GM12891 (cell line): Measurements from ENCODE around the gene TEX55.
"Not testable (repeated sequence)": the region's sequence is repeated elsewhere in the genome, so short reads cannot be mapped to it uniquely, and the experiment has no call there.

Experiments
- DNase-seq: peaks from one replicate; pipeline ENCODE4 v3.0.0; 2011; ENCODE audit warnings: low spot score; ENCODE audit not compliant: insufficient read length
- FAIRE-seq: peaks from 2 replicates; lab custom pipeline; 2011; peaks lifted over from hg19 to GRCh38; lab: Jason Lieb, UNC
- PAX5 ChIP-seq: IDR thresholded peaks from 2 replicates; pipeline ENCODE4 v1.6.1; 2011; ENCODE audit warnings: low read length, moderate library complexity, mild to moderate bottlenecking; ENCODE audit not compliant: insufficient read depth, severe bottlenecking
- POLR2A ChIP-seq: IDR thresholded peaks from 2 replicates; pipeline ENCODE4 v1.6.1; 2011; ENCODE audit warnings: low read depth, low read length, control low read depth
- POLR2AphosphoS5 ChIP-seq: IDR thresholded peaks from 2 replicates; pipeline ENCODE4 v1.6.1; 2011; ENCODE audit warnings: low read depth, low read length, control low read depth
- POU2F2 ChIP-seq: IDR thresholded peaks from 2 replicates; pipeline ENCODE4 v1.6.1; 2011; ENCODE audit warnings: low read depth, mild to moderate bottlenecking, control low read depth, low read length, moderate library complexity
- SPI1 ChIP-seq: IDR thresholded peaks from 2 replicates; pipeline ENCODE4 v1.6.1; 2011; ENCODE audit warnings: low read depth, low read length, control low read depth
- TAF1 ChIP-seq: IDR thresholded peaks from 2 replicates; pipeline ENCODE4 v1.6.1; 2011; ENCODE audit warnings: low read depth, low read length, control low read depth

Gene TEX55

GRCh38 chr3:119161240-119161639 lies 15.3 kb downstream of the TEX55 start:
- FAIRE-seq (no peak), DNase-seq (no peak)
- TF ChIP-seq POU2F2, result no peak
- no peak for TF ChIP-seq SPI1
- TF ChIP-seq TAF1, result no peak
- no peak for TF ChIP-seq POLR2AphosphoS5
- no peak for TF ChIP-seq POLR2A
- no peak for TF ChIP-seq PAX5

GRCh38 chr3:119164745-119165144 lies 18.8 kb downstream of the TEX55 start:
- not testable (repeated sequence) for DNase-seq

GRCh38 chr3:119170821-119171220 lies 24.9 kb downstream of the TEX55 start:
- no peak for FAIRE-seq
- DNase-seq, result no peak

More at GRCh38 chr3:119164745-119165144, 18.8 kb downstream of the TEX55 start:
- FAIRE-seq, result not testable (repeated sequence)

GRCh38 chr3:119173325-119173724 lies 27.4 kb downstream of the TEX55 start, which contains the start of gene UPK1B:
TSS of gene UPK1B (plus strand) at chr3:119173598. CDS start at chr3:119186742, 13,144 bp downstream.
- no peak for TF ChIP-seq POLR2AphosphoS5
- TF ChIP-seq POU2F2, result no peak
- no peak for DNase-seq
- no peak for FAIRE-seq

More at GRCh38 chr3:119170821-119171220, 24.9 kb downstream of the TEX55 start:
- TF ChIP-seq PAX5, result no peak
- no peak for TF ChIP-seq POU2F2
- TF ChIP-seq POLR2AphosphoS5, result no peak
- TF ChIP-seq TAF1, result no peak
- TF ChIP-seq SPI1, result no peak
- no peak for TF ChIP-seq POLR2A

GRCh38 chr3:119175872-119176756 lies 30.1 kb downstream of the TEX55 start:
- DNase-seq, result no peak
- no peak for TF ChIP-seq TAF1
- TF ChIP-seq POLR2AphosphoS5, result no peak
- TF ChIP-seq POLR2A, result no peak
- TF ChIP-seq SPI1, result no peak
- TF ChIP-seq POU2F2, result no peak
- TF ChIP-seq PAX5, result no peak

GRCh38 chr3:119176778-119177177 lies 30.8 kb downstream of the TEX55 start:
- FAIRE-seq, result no peak
- DNase-seq, result no peak
- TF ChIP-seq POLR2A, result no peak

More at GRCh38 chr3:119175872-119176756, 30.1 kb downstream of the TEX55 start:
- no peak for FAIRE-seq

GRCh38 chr3:119177321-119177720 lies 31.4 kb downstream of the TEX55 start:
- DNase-seq (no peak), FAIRE-seq (no peak)
- TF ChIP-seq PAX5 (no peak), SPI1 (no peak), POLR2AphosphoS5 (no peak)

GRCh38 chr3:119181765-119182164 lies 35.8 kb downstream of the TEX55 start:
- TF ChIP-seq SPI1, result no peak
- TF ChIP-seq POU2F2, result no peak
- TF ChIP-seq POLR2AphosphoS5, result no peak
- TF ChIP-seq POLR2A, result no peak
- no peak for TF ChIP-seq PAX5
- TF ChIP-seq TAF1, result no peak
- no peak for FAIRE-seq
- DNase-seq, result no peak

GRCh38 chr3:119184111-119184510 lies 38.1 kb downstream of the TEX55 start:
- FAIRE-seq (no peak), DNase-seq (no peak)
- TF ChIP-seq TAF1 (no peak), PAX5 (no peak), POU2F2 (no peak), POLR2A (no peak), POLR2AphosphoS5 (no peak)

GRCh38 chr3:119184796-119185570 lies 39.0 kb downstream of the TEX55 start:
- no peak for DNase-seq
- no peak for TF ChIP-seq POLR2AphosphoS5
- no peak for TF ChIP-seq POU2F2
- TF ChIP-seq TAF1, result no peak
- TF ChIP-seq POLR2A, result no peak
- no peak for TF ChIP-seq SPI1
- TF ChIP-seq PAX5, result no peak
- peak; percentile 13 for FAIRE-seq
